ENCODE data around the gene TFDP1. TPM values are rescaled to one million over a fixed set of nuclear protein-coding genes. Genes with fewer than 3 reads are reported as not detected.

The TFDP1 gene
- total RNA-seq, 1 donor from 2014 or later = 54.4 TPM

GRCh38 chr13:113557013-113557412, 27.5 kb upstream of the TFDP1 start:
- no peaks in the 10 kb centered on the region for H3K27me3 ChIP-seq (ENCODE audit: control insufficient read depth, insufficient read depth, low read length)
- H3K4me3 ChIP-seq (ENCODE audit: low read depth, low read length) = no peak overlapping the region
- H3K36me3 ChIP-seq (ENCODE audit: control insufficient read depth, insufficient read depth, low read length) = no peaks in the 10 kb centered on the region
- no peak for DNase-seq (ENCODE audit: low read depth)
- no peak for TF ChIP-seq CTCF (IDR thresholded peaks at IDR 0.05; ENCODE audit: insufficient read depth, low read length, poor library complexity, severe bottlenecking)

- DNase-seq (ENCODE audit: low read depth) = no peak
- Histone ChIP-seq H3K36me3 (ENCODE audit: control insufficient read depth, insufficient read depth, low read length) (no peaks in the 10 kb centered on the region), H3K27me3 (ENCODE audit: control insufficient read depth, insufficient read depth, low read length) (no peaks in the 10 kb centered on the region), H3K4me3 (ENCODE audit: low read depth, low read length) (no peak overlapping the region)
- no peak for TF ChIP-seq CTCF (IDR thresholded peaks at IDR 0.05; ENCODE audit: insufficient read depth, low read length, poor library complexity, severe bottlenecking)
Measured at GRCh38 chr13:113558461-113558860, 26.1 kb upstream of the TFDP1 start.

GRCh38 chr13:113559061-113559460, 25.5 kb upstream of the TFDP1 start:
- Histone ChIP-seq H3K4me3 (ENCODE audit: low read depth, low read length) (no peak overlapping the region), H3K36me3 (ENCODE audit: control insufficient read depth, insufficient read depth, low read length) (no peaks in the 10 kb centered on the region), H3K27me3 (ENCODE audit: control insufficient read depth, insufficient read depth, low read length) (no peaks in the 10 kb centered on the region)
- no peak for DNase-seq (ENCODE audit: low read depth)
- no peak for TF ChIP-seq CTCF (IDR thresholded peaks at IDR 0.05; ENCODE audit: insufficient read depth, low read length, poor library complexity, severe bottlenecking)

GRCh38 chr13:113559901-113560644, 24.5 kb upstream of the TFDP1 start:
- TF ChIP-seq CTCF (IDR thresholded peaks at IDR 0.05; ENCODE audit: insufficient read depth, low read length, poor library complexity, severe bottlenecking) = no peak
- H3K4me3 ChIP-seq (ENCODE audit: low read depth, low read length) = no peak overlapping the region
- no peak for DNase-seq (ENCODE audit: low read depth)
- H3K27me3 ChIP-seq (ENCODE audit: control insufficient read depth, insufficient read depth, low read length) = no peaks in the 10 kb centered on the region
- H3K36me3 ChIP-seq (ENCODE audit: control insufficient read depth, insufficient read depth, low read length) = no peaks in the 10 kb centered on the region

- no peak for DNase-seq (ENCODE audit: low read depth)
- Histone ChIP-seq H3K27me3 (ENCODE audit: control insufficient read depth, insufficient read depth, low read length) (peaks cover 1% of the 10 kb centered on the region), H3K4me3 (ENCODE audit: low read depth, low read length) (no peak overlapping the region), H3K36me3 (ENCODE audit: control insufficient read depth, insufficient read depth, low read length) (no peaks in the 10 kb centered on the region)
- TF ChIP-seq CTCF (IDR thresholded peaks at IDR 0.05; ENCODE audit: insufficient read depth, low read length, poor library complexity, severe bottlenecking) = no peak
Measured at GRCh38 chr13:113560645-113561416, 23.7 kb upstream of the TFDP1 start.

Data from kidney epithelial cell (primary cell).